NCI-H1105 treated with DMSO at 0.1 percent for 48 hours (cell line): ENCODE measurements around the gene CFAP300.

ENCODE experiments used
- DNase-seq: peaks from one replicate; lab custom pipeline; 2025; lab: John Stamatoyannopoulos, UW

CFAP300 gene

DNA sequence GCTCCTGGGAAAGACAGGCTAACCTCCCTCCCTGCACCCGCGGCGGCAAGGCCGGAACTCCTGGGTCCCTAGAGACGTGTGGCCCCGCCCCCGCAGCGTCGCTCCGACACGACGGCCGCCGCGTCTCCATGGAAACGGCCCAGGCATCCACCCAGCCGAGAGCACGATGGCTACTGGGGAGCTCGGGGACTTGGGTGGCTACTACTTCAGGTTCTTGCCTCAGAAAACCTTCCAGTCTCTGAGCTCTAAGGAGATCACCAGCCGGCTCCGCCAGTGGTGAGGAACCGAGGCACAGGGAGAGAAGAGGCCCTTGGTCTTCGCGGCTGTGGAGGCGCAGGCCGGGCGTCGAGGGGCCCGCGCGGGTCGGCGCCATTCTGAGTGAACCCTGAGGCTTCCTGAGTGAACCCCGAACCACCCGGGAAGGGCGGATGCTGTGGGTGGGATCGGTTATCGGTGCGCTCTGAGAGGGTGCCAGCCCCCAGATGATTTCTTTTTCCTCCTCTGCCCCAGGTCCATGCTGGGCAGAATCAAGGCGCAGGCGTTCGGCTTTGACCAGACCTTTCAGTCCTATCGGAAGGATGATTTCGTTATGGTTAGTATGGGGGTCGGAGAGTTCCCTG lies at the start of gene CFAP300:
CFAP300 (plus strand) TSS at position 133 of the 620 bp plus-strand sequence; CDS start at position 167, 34 bp downstream.
- DNase-seq, result peak; percentile 85

DNA sequence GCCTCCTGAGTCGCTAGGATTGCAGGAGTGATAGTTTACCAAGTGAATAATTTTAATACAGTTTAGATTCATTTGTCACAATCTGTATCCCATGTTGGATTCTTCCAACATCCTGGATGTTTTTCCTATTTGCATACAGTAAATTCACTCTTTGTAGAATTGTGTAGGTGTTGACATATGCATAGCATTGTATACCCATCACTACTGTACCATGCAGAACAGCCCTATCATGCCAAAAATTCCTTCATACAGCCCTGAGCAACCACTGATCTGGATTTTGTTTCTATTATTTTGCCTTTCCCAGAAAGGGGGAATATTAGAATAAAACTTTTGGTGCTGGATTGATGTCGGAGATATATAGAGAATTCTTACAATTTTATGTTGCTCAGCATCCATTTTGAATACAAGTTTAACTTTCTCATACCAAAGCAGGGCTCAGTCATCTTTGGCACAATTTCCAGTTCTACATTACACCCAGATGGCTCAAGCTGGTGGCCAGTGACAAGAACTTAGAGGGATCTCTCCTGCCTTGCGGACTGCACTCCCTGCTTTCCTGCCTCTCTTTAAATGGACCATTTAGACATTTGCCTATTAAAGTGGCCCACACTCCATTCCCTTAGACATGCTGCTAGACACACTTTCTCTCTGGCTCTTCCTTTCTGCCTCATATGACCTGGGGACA lies 45.4 kb upstream of the CFAP300 start:
- no peak for DNase-seq

DNA sequence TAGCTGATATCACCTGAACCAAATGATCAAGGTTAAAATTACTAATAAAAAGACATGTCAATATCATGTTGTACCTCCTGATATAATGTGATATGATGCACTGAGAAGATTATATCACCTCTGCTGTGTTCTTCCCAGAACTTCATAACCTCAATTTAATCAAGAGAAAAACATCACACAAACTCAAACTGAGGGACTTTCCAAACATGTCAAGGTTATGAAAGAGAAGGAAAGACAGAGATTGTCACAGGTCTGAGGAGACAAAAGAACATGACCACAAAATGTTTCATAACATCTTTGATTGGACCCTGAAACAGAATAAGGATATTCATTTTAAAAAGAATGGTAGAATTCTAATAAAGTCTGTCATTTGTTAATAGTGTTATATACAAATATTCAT lies 43.0 kb upstream of the CFAP300 start:
- DNase-seq, result no peak

DNA sequence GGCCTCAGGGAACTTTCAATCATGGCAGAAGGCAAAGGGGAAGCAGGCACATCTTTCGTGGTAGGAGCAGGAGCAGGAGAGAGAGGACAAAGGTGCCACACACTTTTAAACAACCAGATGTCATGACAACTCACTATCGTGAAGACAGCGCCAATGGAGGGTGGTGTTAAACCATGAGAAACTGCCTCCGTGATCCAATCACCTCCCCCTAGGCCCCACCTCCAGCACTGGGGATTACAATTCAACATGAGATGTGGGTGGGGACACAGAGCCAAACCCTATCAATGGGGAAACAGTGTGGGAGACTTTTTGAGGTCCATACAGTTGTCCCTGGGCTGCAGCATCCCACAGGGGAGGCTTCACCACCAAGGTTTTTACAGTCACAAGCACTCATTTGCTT lies 41.9 kb upstream of the CFAP300 start:
- DNase-seq, result no peak

DNA sequence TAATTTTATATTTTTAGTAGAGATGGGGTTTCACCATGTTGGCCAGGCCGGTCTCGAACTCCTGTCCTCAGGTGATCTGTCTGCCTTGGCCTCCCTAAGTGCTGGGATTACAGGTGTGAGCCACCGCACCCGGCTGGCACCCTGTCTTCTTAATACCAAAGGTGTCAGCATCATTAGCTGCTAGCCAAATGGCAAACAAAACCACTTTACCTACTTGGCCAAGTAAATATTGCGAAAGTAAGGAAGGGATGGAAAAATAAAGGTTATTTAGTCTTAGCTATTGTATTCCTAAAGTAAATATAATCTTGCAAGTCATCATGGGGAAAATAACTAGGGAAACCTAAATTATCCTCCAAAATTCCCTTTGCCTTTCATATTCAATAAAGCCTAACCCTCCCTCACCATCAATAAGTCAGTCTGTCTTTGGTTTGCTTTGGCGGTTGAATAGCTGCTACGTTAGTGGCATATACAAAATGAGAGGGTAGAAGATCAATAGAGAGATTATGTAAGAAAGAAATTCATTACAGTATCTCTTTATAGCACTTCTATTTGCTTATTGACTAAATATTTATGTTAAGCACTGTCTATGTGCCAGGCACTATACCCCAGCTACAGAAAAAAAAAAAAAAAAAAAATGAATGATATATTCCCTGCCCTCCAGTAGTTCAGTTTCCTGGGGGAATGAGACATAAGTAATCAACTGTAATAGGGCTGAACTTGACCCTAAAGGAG lies 40.2 kb upstream of the CFAP300 start:
- DNase-seq, result no peak

DNA sequence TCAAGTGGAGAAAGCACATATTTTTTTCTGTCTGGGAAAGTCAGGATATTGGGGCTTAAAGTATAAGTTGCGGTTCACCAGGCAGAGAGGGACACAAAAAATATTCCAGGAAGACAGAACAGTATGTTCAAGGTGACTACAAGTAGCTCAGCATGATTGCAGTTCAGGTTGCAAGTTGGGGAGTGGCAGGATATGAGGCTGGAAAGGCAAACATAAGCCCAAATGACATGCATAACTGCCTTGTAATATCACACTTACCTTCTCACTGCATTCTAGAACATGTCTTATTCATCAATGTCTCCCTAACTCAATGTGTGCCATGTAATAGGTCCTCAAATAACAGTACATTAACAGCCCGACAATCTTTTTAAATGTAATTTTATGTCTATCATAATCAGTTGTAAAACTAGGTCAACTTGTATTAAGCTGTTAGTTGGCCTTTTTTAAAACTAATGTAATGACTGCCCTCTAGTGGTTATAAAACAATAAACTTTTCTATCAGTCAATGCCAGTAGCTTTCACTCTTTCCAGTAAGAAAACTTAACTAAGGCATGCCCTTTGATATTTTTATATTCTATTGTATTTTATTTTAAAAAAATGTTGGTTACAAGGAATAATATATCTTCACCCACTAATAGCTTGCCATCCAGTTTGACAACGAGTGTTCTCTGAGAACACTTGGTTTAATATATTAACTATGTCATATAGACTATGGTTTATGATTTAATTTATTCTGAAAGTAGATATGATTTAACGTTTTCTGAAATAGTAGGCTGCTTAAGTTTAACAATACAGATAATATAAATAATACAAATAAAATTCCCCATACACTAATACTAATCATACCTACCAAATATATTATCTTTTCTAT lies 39.4 kb upstream of the CFAP300 start:
- peak; percentile 66 for DNase-seq

DNA sequence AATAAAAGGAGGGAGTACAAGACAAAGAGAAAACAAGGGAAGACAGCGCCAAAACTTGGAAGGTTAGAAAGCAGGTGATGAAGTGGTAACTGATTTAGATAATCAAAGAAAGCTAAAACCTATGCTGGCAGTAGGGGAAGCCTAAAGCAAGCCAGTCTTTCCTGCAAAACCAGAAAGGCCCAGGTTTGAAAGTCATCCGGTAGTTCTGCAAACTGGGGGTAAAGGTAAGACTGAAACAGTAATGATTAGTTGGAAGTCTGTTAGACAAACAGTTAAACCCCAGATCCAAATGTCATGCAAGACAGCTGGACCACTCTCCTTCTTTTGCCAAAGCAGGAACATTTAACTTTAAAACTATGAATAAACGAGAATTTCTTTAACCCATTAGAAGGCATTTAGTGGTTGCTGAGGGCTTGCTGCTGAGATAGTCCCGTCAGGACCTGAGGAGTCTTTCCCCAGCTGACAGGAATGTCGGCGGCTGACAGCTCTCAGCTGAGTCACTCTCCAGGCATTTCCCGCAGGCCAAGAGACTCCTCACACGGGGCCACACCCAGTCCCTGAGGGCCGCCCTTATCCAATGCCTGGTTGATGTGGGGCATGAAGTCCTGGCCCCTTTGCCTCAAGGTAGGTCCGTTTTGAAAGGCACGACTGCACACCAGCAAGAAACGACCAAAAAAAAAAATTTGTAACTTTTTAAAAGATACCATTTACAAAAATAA lies 36.3 kb upstream of the CFAP300 start:
- no peak for DNase-seq

DNA sequence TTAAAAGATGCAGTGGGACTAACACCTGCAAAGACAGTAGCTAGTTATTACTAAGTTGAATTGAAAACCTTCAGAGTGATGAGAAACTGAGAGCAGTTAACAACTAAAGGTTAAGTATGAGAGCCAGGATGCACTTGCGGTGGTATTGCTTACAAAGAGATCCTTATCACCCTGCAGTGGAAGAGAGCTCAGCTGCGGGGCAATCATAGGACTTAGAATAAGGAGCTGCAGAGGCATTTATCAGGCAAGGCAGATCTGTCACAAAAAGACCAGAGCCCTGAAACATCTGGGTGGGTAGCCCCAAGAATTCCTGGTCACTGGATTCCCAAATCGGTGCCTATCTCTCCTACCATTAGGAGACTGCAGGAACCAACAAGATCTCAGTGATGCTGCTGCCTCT lies 34.3 kb upstream of the CFAP300 start:
- no peak for DNase-seq

DNA sequence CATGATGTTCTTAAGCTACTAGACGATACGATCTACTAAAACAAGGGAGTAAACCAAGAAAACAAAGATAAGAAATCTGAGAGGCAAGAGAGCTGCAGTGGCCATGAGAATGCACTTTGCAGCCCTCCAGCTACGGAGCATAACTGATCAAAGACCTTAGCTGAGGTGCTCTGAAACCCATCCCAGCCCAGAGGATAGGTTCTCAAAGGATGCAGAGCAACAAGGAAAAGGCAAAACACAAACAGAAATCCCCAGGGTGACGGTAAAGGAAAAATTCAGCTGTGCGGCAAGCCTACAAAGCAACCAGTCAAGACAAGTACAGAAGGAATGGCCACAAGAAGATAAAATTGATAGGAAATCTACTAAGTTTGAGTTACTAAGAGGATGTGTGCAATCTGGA lies 32.5 kb upstream of the CFAP300 start:
- no peak for DNase-seq

DNA sequence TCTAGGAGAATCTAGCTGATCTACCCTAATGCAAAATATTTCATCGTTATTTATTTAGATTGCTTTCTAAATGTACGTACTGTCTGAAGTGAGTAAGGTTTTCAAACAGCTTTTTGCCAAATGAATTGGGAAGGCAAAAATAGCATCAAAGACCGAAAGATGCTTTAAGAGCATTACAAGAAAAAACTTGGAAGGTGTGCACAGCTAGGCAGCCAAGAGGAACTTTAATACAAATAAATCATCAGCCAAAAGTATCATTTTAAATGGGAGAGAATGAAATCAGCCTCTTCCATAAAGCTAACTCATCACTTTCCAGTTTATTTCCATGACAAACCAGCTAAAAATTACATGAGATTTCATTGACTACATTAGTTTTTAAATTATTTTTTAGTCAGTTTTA lies 30.2 kb upstream of the CFAP300 start:
- no peak for DNase-seq

DNA sequence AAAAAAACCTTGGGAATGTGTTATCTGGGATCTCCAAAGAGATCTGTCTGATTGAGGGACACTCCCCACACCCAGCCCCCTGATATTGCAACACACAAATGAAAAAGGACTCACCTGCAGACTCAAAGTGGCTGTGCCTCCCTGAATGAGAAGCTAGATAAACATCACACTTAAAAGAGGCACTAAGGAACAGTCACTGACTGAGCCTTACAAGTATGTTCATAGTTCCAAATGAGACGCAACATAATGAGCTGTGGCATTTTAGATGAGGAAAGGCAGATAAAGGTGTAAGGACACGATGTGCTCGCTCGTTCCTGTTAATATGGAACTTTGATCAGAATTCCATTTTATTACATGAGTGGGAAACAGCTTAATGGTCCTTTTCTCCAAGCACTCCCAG lies 21.0 kb upstream of the CFAP300 start:
- no peak for DNase-seq

DNA sequence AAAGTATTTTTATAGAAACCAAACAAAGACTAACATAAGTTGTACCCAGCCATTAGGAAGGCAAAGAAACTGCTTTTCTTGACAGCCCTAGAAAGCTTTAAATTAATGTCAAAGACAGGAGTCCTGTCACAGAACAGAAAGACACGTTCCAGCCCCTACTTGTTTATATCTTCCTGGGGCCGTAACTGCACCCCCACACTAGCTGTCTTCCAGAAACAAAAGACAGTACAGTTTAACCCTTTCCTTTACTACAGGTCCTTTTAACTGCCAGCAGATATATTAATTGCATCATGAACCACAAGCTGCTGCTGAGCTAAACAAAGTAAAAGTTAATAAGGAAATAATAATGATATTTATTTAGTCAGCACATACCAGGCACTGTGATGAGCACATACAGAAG lies 20.3 kb upstream of the CFAP300 start:
- no peak for DNase-seq

DNA sequence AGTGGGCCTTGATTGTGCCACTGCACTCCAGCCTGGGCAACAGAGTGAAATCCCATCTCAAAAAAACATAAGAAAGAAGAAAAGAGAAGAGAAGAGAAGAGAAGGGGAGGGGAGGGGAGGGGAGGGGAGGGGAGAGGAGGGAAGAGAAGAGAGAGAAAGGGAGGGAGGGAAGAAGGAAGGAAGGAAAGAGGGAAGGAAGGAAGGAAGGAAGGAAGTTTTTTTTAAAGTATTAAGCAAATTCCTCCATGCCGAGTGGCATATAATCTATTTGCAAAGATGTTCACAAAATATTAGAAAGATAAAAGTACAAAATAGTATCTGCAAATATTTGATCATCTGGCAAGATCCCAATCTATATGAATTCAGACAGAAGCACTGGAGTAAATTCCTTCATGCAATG lies 10.5 kb upstream of the CFAP300 start:
- no peak for DNase-seq

DNA sequence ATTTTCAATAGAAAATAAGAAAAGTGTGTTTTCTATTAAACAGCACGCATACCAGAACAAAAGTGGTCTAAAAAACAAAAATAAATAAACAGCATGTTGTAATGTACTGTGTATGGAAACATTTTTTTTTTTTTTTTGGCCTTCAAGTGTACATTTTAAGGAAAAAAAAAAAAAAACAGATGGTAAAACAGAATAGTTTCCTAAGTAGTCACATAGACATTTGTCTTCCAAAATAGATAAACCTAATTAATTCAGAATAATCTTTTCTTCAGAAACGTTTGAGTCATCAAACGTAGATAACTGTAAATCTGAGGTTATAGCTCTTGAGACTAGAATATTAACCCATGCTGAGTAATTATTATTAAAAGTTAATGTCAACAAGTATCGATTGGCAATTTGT lies 396 bp upstream of the CFAP300 start:
- DNase-seq, result no peak

DNA sequence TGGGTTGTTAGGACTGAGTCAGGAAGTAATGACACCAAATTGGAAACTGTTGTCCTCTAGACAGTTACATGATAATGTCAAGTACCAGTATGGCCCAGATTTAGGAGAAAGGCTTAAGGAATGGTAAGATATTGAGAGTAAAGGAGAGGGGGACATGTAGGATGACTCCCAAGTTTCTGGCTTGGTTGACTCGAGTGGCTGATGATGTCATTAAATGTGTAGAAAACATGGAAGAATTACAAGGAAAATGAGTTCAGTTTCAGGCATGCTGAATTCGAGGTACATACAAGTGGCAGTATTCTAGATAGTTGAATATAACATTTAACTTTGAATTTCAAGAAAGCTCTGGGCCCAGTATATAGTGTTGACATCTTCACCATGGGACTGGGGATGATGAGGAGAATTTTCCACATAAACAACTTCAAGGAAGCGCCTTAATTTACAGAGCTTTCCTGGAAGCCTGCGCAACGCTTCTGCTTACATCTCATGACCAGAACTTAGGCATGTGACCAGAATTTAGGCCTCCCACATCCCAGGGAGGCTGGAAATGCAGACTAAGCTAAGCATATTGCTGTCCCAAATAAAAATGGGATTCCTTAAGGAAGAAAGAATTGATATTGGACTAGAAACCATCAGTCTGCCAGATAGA lies 3.8 kb downstream of the CFAP300 start:
- DNase-seq, result no peak

DNA sequence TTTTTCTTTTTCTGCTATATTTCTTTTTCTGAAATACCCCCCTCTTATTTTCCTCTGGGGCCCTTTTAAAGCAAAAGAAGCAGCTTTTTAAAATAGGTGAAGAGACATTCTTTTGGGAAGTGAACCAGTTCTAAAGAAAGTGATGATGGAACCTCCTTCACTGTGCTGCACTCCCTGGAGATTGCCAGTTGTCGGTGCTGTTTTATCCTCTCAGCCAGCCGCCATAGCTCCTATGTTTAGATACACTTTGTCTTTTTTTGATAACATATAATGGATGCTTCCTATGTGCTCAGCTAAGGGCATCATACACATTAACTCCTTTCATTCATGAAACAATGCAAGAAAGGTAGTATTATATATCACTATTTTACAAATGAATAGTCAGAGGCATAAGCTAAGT lies 14.0 kb downstream of the CFAP300 start:
- DNase-seq, result no peak

DNA sequence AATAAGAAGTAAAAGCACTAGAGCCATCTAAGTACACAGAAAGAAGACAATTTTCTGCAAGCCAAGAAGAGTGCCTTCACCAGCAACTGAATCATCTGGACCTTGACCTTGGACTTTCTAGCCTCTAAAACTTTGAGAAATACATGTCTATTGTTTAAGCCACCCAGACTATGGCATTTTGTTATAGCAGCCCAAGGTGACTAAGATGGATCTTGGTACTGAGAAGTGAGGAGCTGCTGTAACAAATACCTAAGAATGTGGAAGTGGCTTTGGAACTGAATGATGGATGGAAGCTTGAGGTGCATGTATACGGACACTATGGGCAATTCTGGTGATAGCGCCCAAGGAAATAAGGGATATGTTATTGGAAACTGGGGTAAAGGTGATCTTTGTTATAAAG lies 14.9 kb downstream of the CFAP300 start:
- DNase-seq, result no peak

DNA sequence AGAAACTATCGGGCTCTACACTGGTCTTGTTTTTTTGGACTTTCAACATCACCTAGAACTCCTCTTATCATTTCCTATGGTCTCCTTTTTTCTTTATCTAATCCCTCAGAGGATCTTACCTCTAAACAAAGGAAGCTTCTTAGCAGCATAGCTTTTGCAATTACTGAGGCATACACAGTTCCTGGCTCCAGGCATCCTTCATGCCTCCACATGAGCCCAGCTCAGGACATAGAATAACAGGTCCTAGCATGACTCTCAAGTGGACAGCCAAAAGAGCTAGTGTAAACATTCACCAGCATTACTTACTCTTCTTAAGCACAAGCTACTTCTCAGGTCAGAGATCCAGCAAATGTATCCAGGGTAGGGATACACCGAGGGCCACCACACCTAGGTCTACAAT lies 17.1 kb downstream of the CFAP300 start:
- DNase-seq, result no peak

DNA sequence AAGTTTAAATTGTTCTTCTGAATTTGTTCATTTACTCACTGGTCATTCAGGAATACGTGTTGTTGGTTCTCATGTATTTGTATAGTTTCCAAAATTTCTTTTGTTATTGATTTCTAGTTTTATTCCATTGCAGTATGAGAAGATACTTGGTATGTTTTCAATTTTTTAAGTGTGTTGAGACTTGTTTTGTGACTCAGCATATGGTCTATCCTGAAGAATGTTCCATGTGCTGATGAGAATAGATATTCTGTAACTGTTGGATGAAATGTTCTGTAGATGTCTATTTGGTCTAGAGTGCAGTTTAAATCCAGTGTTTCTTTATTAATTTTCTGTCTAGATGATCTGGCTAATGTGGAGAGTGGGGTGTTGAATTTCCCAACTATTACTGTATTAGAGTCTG lies 23.5 kb downstream of the CFAP300 start:
- DNase-seq, result no peak

DNA sequence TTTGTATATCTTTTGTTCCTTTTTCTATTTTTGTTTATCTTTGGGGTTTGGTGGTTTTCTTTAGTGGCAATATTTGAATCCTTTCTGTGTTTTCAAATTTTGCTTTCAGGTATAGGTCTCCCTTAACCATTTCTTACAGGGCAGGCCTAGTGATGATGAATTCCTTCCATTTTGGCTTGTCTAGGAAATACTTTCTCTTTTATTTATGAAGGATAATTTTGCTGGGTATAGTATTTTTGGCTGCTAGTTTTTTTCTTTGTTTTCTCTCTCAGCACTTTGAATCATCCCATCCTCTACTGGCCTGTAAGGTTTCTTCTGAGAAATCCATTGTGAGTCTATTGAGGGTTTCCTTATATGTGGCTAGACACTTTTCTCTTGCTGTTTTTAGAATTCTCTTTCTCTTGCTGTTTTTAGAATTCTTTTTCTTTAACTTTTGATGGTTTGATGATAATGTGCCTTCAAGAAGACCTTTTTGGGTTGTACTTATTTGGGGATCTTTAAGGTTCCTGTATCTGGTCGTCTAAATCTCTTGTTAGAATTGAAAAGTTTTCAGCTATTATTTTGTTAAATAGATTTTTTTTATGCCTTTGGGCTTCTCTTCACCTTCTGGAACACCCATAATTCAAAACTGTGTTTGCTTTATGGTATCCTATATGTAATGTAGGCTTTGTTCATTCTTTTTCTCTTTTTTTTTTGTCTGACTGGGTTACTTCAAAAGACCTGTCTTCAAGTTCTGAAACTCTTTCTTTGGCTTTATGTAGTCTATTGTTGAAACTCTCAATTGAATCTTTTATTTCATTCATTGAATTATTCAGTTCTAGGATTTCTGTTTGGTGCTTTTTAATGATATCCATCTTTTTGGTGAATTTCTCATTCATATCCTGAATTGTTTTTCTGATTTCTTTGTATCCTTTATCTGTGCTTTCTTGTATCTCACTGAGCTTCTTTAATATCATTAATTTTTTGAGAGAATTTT lies 24.5 kb downstream of the CFAP300 start:
- no peak for DNase-seq
